HepG2 (cell line): ENCODE data around the gene ANO10. TPM values are rescaled to one million over a fixed set of nuclear protein-coding genes. Genes with fewer than 3 reads are reported as not detected.
"Not testable (repeated sequence)": the region's sequence is repeated elsewhere in the genome, so short reads cannot be mapped to it uniquely, and the experiment has no call there.

ENCODE experiments used
- ATAC-seq: fragments of 200-7000 bp; cut with Tn5 transposase; 3 replicates; pipeline ENCODE4 v1.9.1; 2020; ENCODE audit warnings: mild to moderate bottlenecking, moderate library complexity
- BruUV-seq: library from RNA; stranded (reverse); fragments of 400-500 nt; replicated peaks from 2 replicates; lab custom pipeline; 2021; lab: Mats Ljungman, UMichigan
- CTCF ChIA-PET: fragments of 300-600 bp; formaldehyde crosslinking; extraction: SDS; loops from one replicate; lab custom pipeline; 2021; ENCODE audit warnings: low total read pairs, inconsistent platforms, low intra/inter-chr PET ratio; lab: Yijun Ruan, JAX
- POLR2A ChIA-PET: fragments of 350-600 bp; sonication (Branson Sonifier 250); formaldehyde crosslinking; loops from one replicate; lab custom pipeline; 2020; ENCODE audit warnings: antibody characterized with exemption, inconsistent platforms; lab: Yijun Ruan, JAX
- DNase-seq: peaks from one replicate; pipeline ENCODE4 v3.0.0-alpha.2; 2015; ENCODE audit warnings: low spot score
- FAIRE-seq: peaks from 3 replicates; lab custom pipeline; 2011; peaks lifted over from hg19 to GRCh38; lab: Jason Lieb, UNC
- H2AFZ ChIP-seq: one replicate; pipeline ENCODE4 v1.6.1; 2011; ENCODE audit warnings: low read length, inconsistent platforms
- H3K27ac ChIP-seq: fragments of 300-600 bp; 3 replicates; pipeline ENCODE4 v1.8.0; 2011; ENCODE audit warnings: mixed run types, mild to moderate bottlenecking, mixed read lengths, low read length, inconsistent platforms; ENCODE audit not compliant: insufficient read depth; ENCODE audit errors: extremely low read length
- H3K27me3 ChIP-seq, 2 experiments: fragments of 200-600 bp in 1 of 2; 2 replicates in 1 of 2; 3 replicates in 1 of 2; pipeline versions ENCODE4 v1.6.0 to v1.8.0; 2011; ENCODE audit warnings: low read length in 2 of 2, mild to moderate bottlenecking in 2 of 2, moderate library complexity in 2 of 2, inconsistent platforms in 1 of 2; ENCODE audit not compliant: insufficient read depth in 2 of 2, control insufficient read depth in 1 of 2
- H3K36me3 ChIP-seq, 2 experiments: fragments of 200-600 bp in 1 of 2; replicated peaks in 1 of 2; 2 replicates in 1 of 2; 3 replicates in 1 of 2; pipeline versions ENCODE4 v1.5.1 to v1.8.0; 2011; ENCODE audit warnings: low read length in 2 of 2, inconsistent platforms in 1 of 2; ENCODE audit not compliant: insufficient read depth in 2 of 2, control insufficient read depth in 1 of 2
- H3K4me1 ChIP-seq: 2 replicates; pipeline ENCODE4 v1.5.1; 2012; ENCODE audit warnings: low read length, inconsistent platforms; ENCODE audit not compliant: insufficient read depth
- H3K4me2 ChIP-seq: 2 replicates; pipeline ENCODE4 v1.6.0; 2011; ENCODE audit warnings: low read depth, low read length, inconsistent platforms
- H3K4me3 ChIP-seq, 3 experiments: fragments of 200-600 bp in 1 of 3; sonication (generic), shearing (Covaris generic) in 1 of 3; replicated peaks in 1 of 3; 2 replicates each; pipeline ENCODE4 v1.5.1; 2011 to 2016; ENCODE audit warnings: low read length in 3 of 3, inconsistent platforms in 2 of 3, low read depth in 2 of 3, mild to moderate bottlenecking in 2 of 3, control low read depth in 1 of 3, mixed read lengths in 1 of 3; ENCODE audit not compliant: insufficient read depth in 1 of 3
- H3K79me2 ChIP-seq: one replicate; pipeline ENCODE4 v1.6.1; 2011; ENCODE audit warnings: low read length, inconsistent platforms; ENCODE audit not compliant: insufficient read depth
- H3K9ac ChIP-seq: 2 replicates; pipeline ENCODE4 v1.6.0; 2011; ENCODE audit warnings: mild to moderate bottlenecking, low read depth, low read length, inconsistent platforms; ENCODE audit not compliant: insufficient read depth
- H3K9me3 ChIP-seq: 2 replicates; pipeline ENCODE4 v1.5.1; 2012; ENCODE audit warnings: mild to moderate bottlenecking, low read length
- H4K20me1 ChIP-seq: 2 replicates; pipeline ENCODE4 v1.6.0; 2011; ENCODE audit warnings: inconsistent platforms, mild to moderate bottlenecking, low read length, moderate library complexity; ENCODE audit not compliant: insufficient read depth
- ARID4A ChIP-seq: sonication (generic); formaldehyde crosslinking; IDR thresholded peaks from 2 replicates; pipeline ENCODE4 v1.5.0; 2020; ENCODE audit warnings: mild to moderate bottlenecking, missing genetic modification reagents, borderline replicate concordance
- CENPX ChIP-seq: sonication (generic); formaldehyde crosslinking; IDR thresholded peaks from 2 replicates; pipeline ENCODE4 v1.9.0; 2021; ENCODE audit warnings: mild to moderate bottlenecking, missing genetic modification reagents, moderate library complexity
- HIVEP1 ChIP-seq: sonication (generic); formaldehyde crosslinking; IDR thresholded peaks from 2 replicates; pipeline ENCODE4 v1.4.0; 2020; ENCODE audit warnings: mild to moderate bottlenecking, missing genetic modification reagents
- NFE2L1 ChIP-seq: sonication (generic); formaldehyde crosslinking; IDR thresholded peaks from 2 replicates; pipeline ENCODE4 v1.4.0; 2020; ENCODE audit warnings: missing genetic modification reagents, mild to moderate bottlenecking, borderline replicate concordance
- ZNF251 ChIP-seq: sonication (generic); formaldehyde crosslinking; IDR thresholded peaks from 2 replicates; pipeline ENCODE4 v1.9.0; 2021; ENCODE audit warnings: mild to moderate bottlenecking, missing genetic modification reagents
- ZNF546 ChIP-seq: sonication (generic); formaldehyde crosslinking; conservative IDR thresholded peaks from 2 replicates; pipeline ENCODE4 v1.8.1; 2023; ENCODE audit warnings: mild to moderate bottlenecking, missing genetic modification reagents
- WGBS: methylation state at CpG from one replicate; pipeline ENCODE4 v1.1.6; 2017; ENCODE audit warnings: low lambda C conversion rate; 5-methylcytosine and 5-hydroxymethylcytosine counted together
- in situ Hi-C: cut with HindIII; loops from 2 replicates; pipeline ENCODE4 v1.10.0; 2017; ENCODE audit warnings: low pct_unique_long_range_greater_than_20kb; ENCODE audit not compliant: extremely low pct_ligation_motif_present
- intact Hi-C: fragments of 100-400 bp; cut with micrococcal nuclease; formaldehyde crosslinking; loops from one replicate; pipeline ENCODE4 v1.10.0; 2022; ENCODE audit not compliant: unreplicated experiment
- polyA plus RNA-seq, 8 experiments: library from polyadenylated mRNA; depleted of rRNA in 3 of 8; stranded (reverse) in 7 of 8; unstranded in 1 of 8; fragments of >200 nt; fragmentation: Illumina TruSeq in 4 of 8; extraction: Trizol in 4 of 8; gene quantifications; 2 replicates each; pipeline versions ENCODE4 v1.2.1 to v1.2.3, GENCODE V29; 2011 to 2016; ENCODE audit warnings: low read depth in 4 of 8, missing spikeins in 1 of 8, mixed read lengths in 1 of 8; ENCODE audit not compliant: insufficient read depth in 1 of 8
- total RNA-seq, 5 experiments: library from RNA; depleted of rRNA; stranded (reverse); fragments of >200 nt; fragmentation: Illumina TruSeq; extraction: Trizol; gene quantifications; 2 replicates each; pipeline ENCODE4 v1.2.3, GENCODE V29; 2016; ENCODE audit warnings: low read depth in 1 of 5

ANO10 gene
- total and polyA plus RNA-seq, 2 of the 13 experiments (the other 11 are each of a cell fraction or from before 2014, with no cell fraction given) = 10.4 to 13.1 TPM

- ATAC-seq (no peak), FAIRE-seq (no peak), DNase-seq (no peak)
- H3K4me1 ChIP-seq = no peaks in the 10 kb centered on the region
- H3K27me3 ChIP-seq = no peaks in the 10 kb centered on the region
- no peak overlapping the region for H3K4me2 ChIP-seq
- TF ChIP-seq ZNF546 (CRISPR knock-in tag) = no peak
- no peak for TF ChIP-seq NFE2L1
- no peak for TF ChIP-seq ZNF251 (CRISPR knock-in tag)
- TF ChIP-seq CENPX (CRISPR knock-in tag) = no peak
- TF ChIP-seq HIVEP1 = no peak
- no peak for TF ChIP-seq ARID4A
- no peaks in the 10 kb centered on the region for H3K36me3 ChIP-seq
- no peaks in the 10 kb centered on the region for H3K9me3 ChIP-seq
- no peaks in the 10 kb centered on the region for H3K79me2 ChIP-seq
- no peak overlapping the region for H3K9ac ChIP-seq
- in situ Hi-C loops = no loop called here
- H4K20me1 ChIP-seq = no peaks in the 10 kb centered on the region
- H2AFZ ChIP-seq = no peak overlapping the region
- CTCF ChIA-PET = no interaction called here
- H3K27ac ChIP-seq = no peak overlapping the region
- BruUV-seq = no TSS peak
- intact Hi-C loops = no loop called here
- H3K4me3 ChIP-seq = no peak overlapping the region
- POLR2A ChIA-PET = no interaction called here
These were observed 23.9 kb downstream of the ANO10 start for GRCh38 chr3:43597961-43598360.

DNA sequence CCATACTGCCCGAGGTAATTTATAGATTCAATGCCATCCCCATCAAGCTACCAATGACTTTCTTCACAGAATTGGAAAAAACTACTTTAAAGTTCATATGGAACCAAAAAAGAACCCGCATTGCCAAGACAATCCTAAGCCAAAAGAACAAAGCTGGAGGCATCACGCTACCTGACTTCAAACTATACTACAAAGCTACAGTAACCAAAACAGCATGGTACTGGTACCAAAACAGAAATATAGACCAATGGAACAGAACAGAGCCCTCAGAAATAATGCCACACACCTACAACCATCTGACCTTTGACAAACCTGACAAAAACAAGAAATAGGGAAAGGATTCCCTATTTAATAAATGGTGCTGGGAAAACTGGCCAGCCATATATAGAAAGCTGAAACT lies 25.6 kb downstream of the ANO10 start:
- not testable (repeated sequence) for H3K4me2 ChIP-seq, FAIRE-seq

GRCh38 chr3:43595280-43595679 lies 26.5 kb downstream of the ANO10 start:
- FAIRE-seq, POLR2A ChIA-PET, H3K4me1 ChIP-seq, H2AFZ ChIP-seq, H3K79me2 ChIP-seq, H4K20me1 ChIP-seq, H3K9ac ChIP-seq, H3K4me2 ChIP-seq, CTCF ChIA-PET, BruUV-seq, H3K9me3 ChIP-seq, DNase-seq, ATAC-seq, H3K27me3 ChIP-seq, in situ Hi-C loops, H3K36me3 ChIP-seq, H3K27ac ChIP-seq, intact Hi-C loops, H3K4me3 ChIP-seq: not testable (repeated sequence)
- 97% methylated on average over 3 of the region's 3 CpGs for WGBS

More for the DNA sequence above, 25.6 kb downstream of the ANO10 start:
- intact Hi-C loops, H3K36me3 ChIP-seq, DNase-seq, in situ Hi-C loops, POLR2A ChIA-PET, CTCF ChIA-PET, H3K79me2 ChIP-seq, ATAC-seq, H4K20me1 ChIP-seq, H2AFZ ChIP-seq, H3K9ac ChIP-seq, H3K27ac ChIP-seq, BruUV-seq, H3K4me1 ChIP-seq, H3K9me3 ChIP-seq, H3K27me3 ChIP-seq, H3K4me3 ChIP-seq: not testable (repeated sequence)
- WGBS = 94% methylated on average over 3 of the region's 3 CpGs
